Pancreas (tissue), 10 donors: ENCODE measurements around the gene ITK. TPM values are rescaled to one million over a fixed set of nuclear protein-coding genes. Genes with fewer than 3 reads are reported as not detected.

Experiments used
- ATAC-seq, 4 donors: fragments of 200-7000 bp; cut with Tn5 transposase; one replicate each; pipeline versions ENCODE4 v1.8.0 to v1.9.1; 2020; ENCODE audit warnings: mild to moderate bottlenecking in 4 of 4, moderate library complexity in 4 of 4
- DNase-seq, 6 donors: peaks; one replicate each; pipeline ENCODE4 v3.0.0-alpha.2; 2020
- FAIRE-seq: peaks from 2 replicates; lab custom pipeline; 2012; peaks lifted over from hg19 to GRCh38; lab: Jason Lieb, UNC
- H3K27ac ChIP-seq, 4 donors: fragments of 200-600 bp; sonication (generic); 1 replicate in 3 of 4; 2 replicates in 1 of 4; pipeline versions ENCODE4 v1.5.0 to v1.8.0; 2020
- H3K27me3 ChIP-seq, 4 donors: fragments of 200-600 bp; one replicate each; pipeline ENCODE4 v1.8.0; 2021
- H3K36me3 ChIP-seq, 3 donors: fragments of 200-600 bp; sonication (generic) in 1 of 3; one replicate each; pipeline versions ENCODE4 v1.5.0 to v1.8.0; 2020 to 2021
- H3K4me1 ChIP-seq, 3 donors: fragments of 200-600 bp; one replicate each; pipeline ENCODE4 v1.8.0; 2021
- H3K4me3 ChIP-seq, 4 donors: fragments of 200-600 bp; sonication (generic) in 2 of 4; one replicate each; pipeline versions ENCODE4 v1.5.0 to v1.8.0; 2020 to 2021
- H3K9me3 ChIP-seq, 4 donors: fragments of 200-600 bp; one replicate each; pipeline ENCODE4 v1.8.0; 2021
- WGBS, 2 donors: extraction: QIAGEN DNeasy Blood & Tissue Kit; methylation state at CpG; one replicate each; pipeline ENCODE4 v1.1.7; 2013; 5-methylcytosine and 5-hydroxymethylcytosine counted together
- intact Hi-C, 3 donors: fragments of 100-400 bp; cut with DNase I; formaldehyde crosslinking; loops; one replicate each; pipeline versions ENCODE4 v1.11.1 to v1.14.2; 2022
- polyA plus RNA-seq, 2 donors: library from polyadenylated mRNA; stranded (reverse); fragments of 200-250 nt; gene quantifications; one replicate each; pipeline ENCODE4 v1.2.3, GENCODE V29; 2013
- total RNA-seq, 6 donors: library from RNA; stranded (reverse); fragmentation: NEBNext Ultra II Directional in 4 of 6; extraction: Animal tissue kit (Norgen Biotek cat#: 25700) in 4 of 6; gene quantifications; one replicate each; pipeline versions ENCODE4 v1.2.1 to v1.2.4, GENCODE V29; 2021 to 2023
- TF ChIP-seq, protein P1 (sequence below), 4 donors: fragments of 200-600 bp; sonication (generic) in 3 of 4; IDR thresholded peaks; one replicate each; pipeline versions ENCODE4 v1.5.0 to v1.8.0; 2021; ENCODE audit warnings: antibody characterized with exemption in 4 of 4
- donor health status: healthy with polysubstance abuse.
- donor health status: DM: no; HTN: no; CAD: no; lungs with moderate emphysema.
- donor health status: DM: no; HTN: no; CAD: no.
- donor health status: control.
- donor health status: control.
- donor health status: Bipolar disorder and iron deficiency.
- donor health status: DM: yes; HTN: yes; CAD: no.
- donor health status: DM: no; HTN: no; CAD: no.
- donor health status: DM: no; HTN: no; CAD: no.
- donor health status: DM: yes; HTN: yes; CAD: no.

Gene ITK
- total RNA-seq (1 to 10 TPM in 1 of 6 donors, under 1 TPM in 5; 0.43 to 1.3 (median 0.80) TPM), polyA plus RNA-seq (under 1 TPM; 0.26 to 0.30 TPM)

DNA sequence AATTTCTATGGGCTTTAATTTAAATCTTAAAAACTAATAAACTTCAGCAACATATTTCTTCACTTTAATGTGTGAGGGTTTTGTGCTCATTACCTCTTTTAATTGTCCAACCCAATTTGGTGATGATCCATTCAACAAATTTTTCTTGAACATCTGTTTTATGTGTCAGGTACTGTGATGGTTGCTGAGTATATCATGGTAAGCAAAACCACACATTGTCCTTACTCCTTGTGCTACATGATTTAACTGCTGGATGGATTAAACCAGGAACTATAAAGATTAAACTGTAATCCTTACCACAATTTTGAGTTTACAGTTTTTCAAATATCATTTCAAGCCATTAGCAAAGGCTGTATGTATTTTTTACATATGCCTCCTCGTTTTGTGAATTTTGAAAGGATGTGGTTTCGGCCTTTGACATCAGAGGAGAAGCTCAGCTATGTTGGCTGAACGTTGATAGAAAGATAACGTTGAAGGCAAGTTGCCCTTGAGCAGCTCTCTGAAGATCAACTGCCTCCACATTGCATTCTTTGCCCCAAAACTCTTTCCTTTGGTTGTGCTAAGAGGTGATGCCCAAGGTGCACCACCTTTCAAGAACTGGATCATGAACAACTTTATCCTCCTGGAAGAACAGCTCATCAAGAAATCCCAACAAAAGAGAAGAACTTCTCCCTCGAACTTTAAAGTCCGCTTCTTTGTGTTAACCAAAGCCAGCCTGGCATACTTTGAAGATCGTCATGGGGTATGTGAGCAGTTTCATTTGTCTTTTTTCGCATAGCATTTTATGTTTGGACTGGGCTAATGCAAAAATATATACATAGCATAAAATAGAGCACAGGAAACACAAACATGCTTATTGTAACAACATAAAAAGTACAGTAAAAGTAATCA is at the start of gene ITK:
ITK (plus strand) TSS at position 467 of the 891 bp plus-strand sequence; CDS start at position 605, 138 bp downstream.
- Histone ChIP-seq H3K4me1 (no peaks in the 10 kb centered on the region), H3K36me3 (no peaks in the 10 kb centered on the region), H3K27ac (no peak within 1 kb of the TSS), H3K9me3 (no peaks in the 10 kb centered on the region), H3K4me3 (no peak within 1 kb of the TSS), H3K27me3 (peaks cover 0 to 6% (median 0%) of the 10 kb centered on the region in 4 donors)
- no peak for DNase-seq
- TF ChIP-seq, protein P1, sequence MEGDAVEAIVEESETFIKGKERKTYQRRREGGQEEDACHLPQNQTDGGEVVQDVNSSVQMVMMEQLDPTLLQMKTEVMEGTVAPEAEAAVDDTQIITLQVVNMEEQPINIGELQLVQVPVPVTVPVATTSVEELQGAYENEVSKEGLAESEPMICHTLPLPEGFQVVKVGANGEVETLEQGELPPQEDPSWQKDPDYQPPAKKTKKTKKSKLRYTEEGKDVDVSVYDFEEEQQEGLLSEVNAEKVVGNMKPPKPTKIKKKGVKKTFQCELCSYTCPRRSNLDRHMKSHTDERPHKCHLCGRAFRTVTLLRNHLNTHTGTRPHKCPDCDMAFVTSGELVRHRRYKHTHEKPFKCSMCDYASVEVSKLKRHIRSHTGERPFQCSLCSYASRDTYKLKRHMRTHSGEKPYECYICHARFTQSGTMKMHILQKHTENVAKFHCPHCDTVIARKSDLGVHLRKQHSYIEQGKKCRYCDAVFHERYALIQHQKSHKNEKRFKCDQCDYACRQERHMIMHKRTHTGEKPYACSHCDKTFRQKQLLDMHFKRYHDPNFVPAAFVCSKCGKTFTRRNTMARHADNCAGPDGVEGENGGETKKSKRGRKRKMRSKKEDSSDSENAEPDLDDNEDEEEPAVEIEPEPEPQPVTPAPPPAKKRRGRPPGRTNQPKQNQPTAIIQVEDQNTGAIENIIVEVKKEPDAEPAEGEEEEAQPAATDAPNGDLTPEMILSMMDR (IDR thresholded peaks at IDR 0.05), result no peak
- no peak for ATAC-seq
- 48 to 56% methylated on average over 8 of the region's 8 CpGs for WGBS, 2 donors
- no peak for FAIRE-seq
- intact Hi-C loops, result no loop called here

DNA sequence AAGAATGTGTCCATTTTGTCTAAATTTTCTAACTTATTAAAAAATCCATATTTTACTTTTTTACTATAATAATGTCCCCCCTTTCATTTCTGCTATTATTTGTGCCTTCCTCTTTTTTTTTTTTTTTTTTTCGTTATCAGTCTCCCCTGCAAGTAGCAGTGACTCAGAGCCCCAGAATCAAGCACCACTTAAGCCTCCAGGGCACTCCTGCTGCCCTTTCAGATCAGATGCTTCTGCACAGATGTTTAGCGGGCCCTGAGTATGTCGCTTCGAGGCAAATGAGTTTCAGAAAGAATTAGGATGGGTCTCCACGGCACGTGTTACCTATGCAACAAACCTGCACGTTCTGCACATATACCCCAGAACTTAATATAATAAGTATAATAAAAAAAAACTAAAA is 49.7 kb upstream of the ITK start:
- no peaks in the 10 kb centered on the region for H3K9me3 ChIP-seq
- intact Hi-C loops, result no loop called here
- TF ChIP-seq, protein P1 (IDR thresholded peaks at IDR 0.05), result no peak
- H3K4me3 ChIP-seq, result no peak overlapping the region
- DNase-seq, result no peak
- no peak for ATAC-seq
- 64 to 75% methylated on average over 7 of the region's 7 CpGs for WGBS, 2 donors
- no peaks in the 10 kb centered on the region for H3K36me3 ChIP-seq
- no peaks in the 10 kb centered on the region for H3K27me3 ChIP-seq
- FAIRE-seq, result no peak
- no peak overlapping the region for H3K27ac ChIP-seq
- no peaks in the 10 kb centered on the region for H3K4me1 ChIP-seq

DNA sequence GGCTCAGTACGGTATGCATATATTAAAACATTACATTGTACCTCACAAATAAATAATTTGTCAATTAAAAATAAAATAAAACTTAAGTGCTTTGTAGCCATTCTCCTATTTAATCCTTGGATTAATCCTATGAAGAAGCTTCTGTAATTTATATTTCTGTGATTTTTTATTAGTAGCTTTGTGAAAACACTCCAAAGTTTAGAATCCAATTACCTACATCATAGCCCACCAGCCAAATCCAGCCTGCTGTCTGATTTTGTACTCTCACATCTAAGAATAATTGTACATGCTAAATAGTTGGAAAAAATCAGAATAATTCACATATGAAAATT is 48.4 kb upstream of the ITK start:
- FAIRE-seq, result no peak
- WGBS, 2 donors, result 9 to 14% methylated on average over 1 of the region's 1 CpG
- H3K36me3 ChIP-seq, result no peaks in the 10 kb centered on the region

DNA sequence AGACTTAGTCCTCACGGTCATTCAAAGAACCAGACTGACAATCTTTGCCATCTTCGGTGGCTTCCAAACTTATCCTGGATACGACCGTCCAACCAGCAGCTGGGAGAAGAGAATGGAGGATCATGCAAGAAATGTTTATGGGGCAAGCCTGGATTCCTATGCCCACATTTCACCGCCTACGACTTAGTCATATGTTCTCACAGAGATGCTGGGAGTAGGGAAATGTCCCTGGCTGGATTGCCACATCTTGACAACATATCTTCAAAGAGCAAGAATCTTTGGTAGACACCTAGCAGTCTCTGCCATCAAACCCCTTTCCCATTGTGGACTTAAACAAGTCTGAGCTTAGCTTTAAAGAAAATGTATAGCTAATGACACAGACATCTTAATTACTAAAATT is 42.9 kb upstream of the ITK start:
- H3K27ac ChIP-seq, result no peak overlapping the region
- no peak for ATAC-seq
- TF ChIP-seq, protein P1 (IDR thresholded peaks at IDR 0.05), result no peak
- H3K4me1 ChIP-seq, result peaks cover 0 to 5% (median 0%) of the 10 kb centered on the region in 3 donors
- no peak for FAIRE-seq
- no peak overlapping the region for H3K4me3 ChIP-seq
- no peaks in the 10 kb centered on the region for H3K9me3 ChIP-seq
- intact Hi-C loops, result no loop called here
- DNase-seq, result no peak
- WGBS, 2 donors, result 97% methylated on average over 6 of the region's 6 CpGs
- H3K36me3 ChIP-seq, result no peaks in the 10 kb centered on the region
- no peaks in the 10 kb centered on the region for H3K27me3 ChIP-seq

More for the DNA sequence above, 48.4 kb upstream of the ITK start:
- intact Hi-C loops, result no loop called here
- no peaks in the 10 kb centered on the region for H3K27me3 ChIP-seq
- H3K4me3 ChIP-seq, result no peak overlapping the region
- TF ChIP-seq, protein P1 (IDR thresholded peaks at IDR 0.05), result no peak
- no peak overlapping the region for H3K27ac ChIP-seq
- no peaks in the 10 kb centered on the region for H3K9me3 ChIP-seq
- no peaks in the 10 kb centered on the region for H3K4me1 ChIP-seq
- no peak for ATAC-seq
- no peak for DNase-seq
